SK-N-MC (cell line): ENCODE measurements around the gene CENPK.

Source experiments
- EZH2 ChIP-seq: fragments of 200-600 bp; sonication (generic); IDR thresholded peaks from one replicate; pipeline ENCODE4 v1.6.1; 2017; ENCODE audit warnings: antibody characterized with exemption
- POLR2AphosphoS5 ChIP-seq: IDR thresholded peaks from 2 replicates; pipeline ENCODE4 v1.6.1; 2012; ENCODE audit warnings: mild to moderate bottlenecking, low read depth, low read length, borderline replicate concordance

GRCh38 chr5:65480306-65480865 lies 82.6 kb downstream of the CENPK start:
- TF ChIP-seq POLR2AphosphoS5 (no peak), EZH2 (no peak)
